PC-3 (cell line): ENCODE data around the gene RIPPLY1. TPM values are rescaled to one million over a fixed set of nuclear protein-coding genes. Genes with fewer than 3 reads are reported as not detected.

Source experiments
- ATAC-seq: fragments of 200-7000 bp; cut with Tn5 transposase; 2 replicates; pipeline ENCODE4 v1.9.1; 2020; ENCODE audit warnings: mild to moderate bottlenecking, moderate library complexity
- BruUV-seq: library from RNA; stranded (reverse); fragments of 400-500 nt; replicated peaks from 2 replicates; lab custom pipeline; 2021; lab: Mats Ljungman, UMichigan
- CTCF ChIA-PET: fragments of 300-600 bp; sonication (Branson Sonifier 250); formaldehyde crosslinking; loops from one replicate; lab custom pipeline; 2022; ENCODE audit warnings: antibody characterized with exemption; lab: Charles Lee
- POLR2A ChIA-PET: fragments of 300-600 bp; sonication (Branson Sonifier 250); formaldehyde crosslinking; loops from one replicate; lab custom pipeline; 2022; ENCODE audit warnings: antibody characterized with exemption; ENCODE audit not compliant: unreplicated experiment; lab: Charles Lee
- DNase-seq: peaks from one replicate; pipeline ENCODE4 v3.0.0-alpha.2; 2015
- H2AFZ ChIP-seq: fragments of 300-600 bp; sonication (generic); 2 replicates; pipeline ENCODE4 v1.6.0; 2016; ENCODE audit warnings: antibody characterized with exemption, low read length
- H3F3A ChIP-seq: fragments of 300-600 bp; sonication (generic); one replicate; pipeline ENCODE4 v1.6.0; 2017; ENCODE audit warnings: antibody characterized with exemption, low read length, control low read depth, mild to moderate bottlenecking; ENCODE audit not compliant: unreplicated experiment
- H3K27ac ChIP-seq: fragments of 300-600 bp; sonication (generic); 2 replicates; pipeline ENCODE4 v1.5.1; 2016; ENCODE audit warnings: mild to moderate bottlenecking, low read length
- H3K27me3 ChIP-seq: fragments of 300-600 bp; sonication (generic); 2 replicates; pipeline ENCODE4 v1.6.1; 2016; ENCODE audit warnings: low read length, mixed read lengths
- H3K36me3 ChIP-seq: fragments of 300-600 bp; sonication (generic); 2 replicates; pipeline ENCODE4 v1.6.1; 2016; ENCODE audit warnings: low read depth, mixed run types, low read length, mixed read lengths
- H3K4me1 ChIP-seq: fragments of 300-600 bp; sonication (generic); 2 replicates; pipeline ENCODE4 v1.5.1; 2016; ENCODE audit warnings: low read length; ENCODE audit not compliant: insufficient read depth
- H3K4me2 ChIP-seq: fragments of 300-600 bp; sonication (generic); 2 replicates; pipeline ENCODE4 v1.6.0; 2016; ENCODE audit warnings: low read length
- H3K4me3 ChIP-seq: fragments of 300-600 bp; sonication (generic); 2 replicates; pipeline ENCODE4 v1.5.1; 2016; ENCODE audit warnings: mild to moderate bottlenecking, low read length, mixed read lengths
- H3K79me2 ChIP-seq: fragments of 300-600 bp; sonication (generic); 2 replicates; pipeline ENCODE4 v1.6.1; 2017; ENCODE audit warnings: low read length, mixed read lengths
- H3K9ac ChIP-seq: fragments of 300-600 bp; sonication (generic); 2 replicates; pipeline ENCODE4 v1.6.0; 2016; ENCODE audit warnings: mild to moderate bottlenecking, low read length
- H3K9me2 ChIP-seq: fragments of 300-600 bp; sonication (generic); replicated peaks from 2 replicates; pipeline ENCODE4 v1.6.1; 2016; ENCODE audit warnings: mixed run types, low read length, mixed read lengths
- H3K9me3 ChIP-seq: fragments of 300-600 bp; sonication (generic); 2 replicates; pipeline ENCODE4 v1.6.1; 2016; ENCODE audit warnings: low read length, mixed read lengths
- H4K20me1 ChIP-seq: fragments of 300-600 bp; sonication (generic); 2 replicates; pipeline ENCODE4 v1.6.1; 2016; ENCODE audit warnings: low read length, mixed read lengths
- EZH2 ChIP-seq: fragments of 300-600 bp; sonication (generic); IDR thresholded peaks from one replicate; pipeline ENCODE4 v1.6.1; 2017; ENCODE audit warnings: antibody characterized with exemption, mild to moderate bottlenecking, low read length; ENCODE audit not compliant: unreplicated experiment
- EZH2phosphoT487 ChIP-seq: fragments of 300-600 bp; sonication (generic); IDR thresholded peaks from 2 replicates; pipeline ENCODE4 v1.6.1; 2018; ENCODE audit warnings: mild to moderate bottlenecking, antibody characterized with exemption, low read length, borderline replicate concordance
- intact Hi-C: fragments of 100-400 bp; cut with micrococcal nuclease; formaldehyde crosslinking; loops from 2 replicates; pipeline ENCODE4 v1.9.0; 2023
- total RNA-seq: library from RNA; depleted of rRNA; stranded (reverse); fragments of >200 nt; gene quantifications from 2 replicates; pipeline ENCODE4 v1.2.3, GENCODE V29; 2014
- TF ChIP-seq, protein P1 (sequence below): fragments of 300-600 bp; sonication (generic); conservative IDR thresholded peaks from 2 replicates; pipeline ENCODE4 v1.5.1; 2017; ENCODE audit warnings: antibody characterized with exemption, low read depth, mild to moderate bottlenecking, low read length

Gene RIPPLY1
- total RNA-seq, 1 experiment from 2014 or later, result not detected

DNA sequence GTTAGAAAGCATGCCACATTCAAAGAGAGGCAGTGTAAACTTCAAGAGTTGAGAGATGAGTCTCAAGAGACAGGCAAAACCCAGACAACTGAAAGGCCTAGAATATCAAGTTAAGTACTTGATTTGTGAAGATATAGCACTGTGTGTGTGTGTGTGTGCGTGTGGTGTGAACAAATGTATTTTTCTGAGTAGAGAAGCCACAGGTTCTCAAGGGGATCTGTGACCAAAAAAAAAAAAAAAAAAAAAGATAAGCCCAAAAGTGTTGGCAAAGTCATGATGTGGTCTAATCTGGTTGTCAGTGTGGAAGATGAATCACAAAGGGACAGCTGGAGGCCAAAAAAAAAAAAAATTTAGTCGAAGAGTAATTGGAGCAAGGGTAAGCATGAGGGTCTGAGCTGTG lies 3.9 kb downstream of the RIPPLY1 start:
- POLR2A ChIA-PET, result no interaction called here
- H3K79me2 ChIP-seq, result no peaks in the 10 kb centered on the region
- no peak overlapping the region for H3K4me3 ChIP-seq
- TF ChIP-seq, protein P1, sequence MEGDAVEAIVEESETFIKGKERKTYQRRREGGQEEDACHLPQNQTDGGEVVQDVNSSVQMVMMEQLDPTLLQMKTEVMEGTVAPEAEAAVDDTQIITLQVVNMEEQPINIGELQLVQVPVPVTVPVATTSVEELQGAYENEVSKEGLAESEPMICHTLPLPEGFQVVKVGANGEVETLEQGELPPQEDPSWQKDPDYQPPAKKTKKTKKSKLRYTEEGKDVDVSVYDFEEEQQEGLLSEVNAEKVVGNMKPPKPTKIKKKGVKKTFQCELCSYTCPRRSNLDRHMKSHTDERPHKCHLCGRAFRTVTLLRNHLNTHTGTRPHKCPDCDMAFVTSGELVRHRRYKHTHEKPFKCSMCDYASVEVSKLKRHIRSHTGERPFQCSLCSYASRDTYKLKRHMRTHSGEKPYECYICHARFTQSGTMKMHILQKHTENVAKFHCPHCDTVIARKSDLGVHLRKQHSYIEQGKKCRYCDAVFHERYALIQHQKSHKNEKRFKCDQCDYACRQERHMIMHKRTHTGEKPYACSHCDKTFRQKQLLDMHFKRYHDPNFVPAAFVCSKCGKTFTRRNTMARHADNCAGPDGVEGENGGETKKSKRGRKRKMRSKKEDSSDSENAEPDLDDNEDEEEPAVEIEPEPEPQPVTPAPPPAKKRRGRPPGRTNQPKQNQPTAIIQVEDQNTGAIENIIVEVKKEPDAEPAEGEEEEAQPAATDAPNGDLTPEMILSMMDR, result no peak
- TF ChIP-seq EZH2, result no peak
- TF ChIP-seq EZH2phosphoT487, result no peak
- H3K4me1 ChIP-seq, result peaks cover 44% of the 10 kb centered on the region
- intact Hi-C loops, result loop anchor here (10.0 kb wide), 1 partner anchor 996 kb away; no protein-coding TSS in a partner anchor
- H3K9me3 ChIP-seq, result no peaks in the 10 kb centered on the region
- no peak for ATAC-seq
- BruUV-seq, result no TSS peak
- H3K36me3 ChIP-seq, result no peaks in the 10 kb centered on the region
- H3K9ac ChIP-seq, result no peak overlapping the region
- no peaks in the 10 kb centered on the region for H3K27me3 ChIP-seq
- H3K4me2 ChIP-seq, result no peak overlapping the region
- H3F3A ChIP-seq, result peaks cover 6% of the 10 kb centered on the region
- DNase-seq, result no peak
- no peak overlapping the region for H2AFZ ChIP-seq
- H3K27ac ChIP-seq, result no peak overlapping the region
- H3K9me2 ChIP-seq, result no peaks in the 10 kb centered on the region
- no peaks in the 10 kb centered on the region for H4K20me1 ChIP-seq
- CTCF ChIA-PET, result interaction anchor here (0.5 to 3.8 kb wide), 3 partner anchors 25 to 61 kb away, joined by 3 to 51 read pairs (median 4); no protein-coding TSS in a partner anchor

DNA sequence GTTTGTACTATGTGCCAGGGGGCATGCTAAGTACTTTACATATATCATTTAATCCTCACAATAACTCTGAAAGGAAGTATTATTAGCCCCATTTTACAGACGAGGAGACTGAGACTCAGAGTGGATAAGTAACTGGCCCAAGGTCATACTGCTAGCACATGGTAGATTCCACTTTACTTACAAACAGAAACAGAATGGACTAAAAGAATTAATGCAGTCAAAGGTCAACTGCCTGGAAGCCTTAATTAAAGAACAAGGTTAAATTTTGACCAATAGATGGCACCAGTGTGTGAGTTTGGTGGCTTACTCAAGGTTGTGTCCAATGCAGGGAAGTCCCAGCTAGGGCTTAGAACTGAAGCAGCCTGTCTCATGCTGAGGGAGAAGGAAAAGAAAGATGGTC lies 4.7 kb downstream of the RIPPLY1 start:
- DNase-seq, result peak; percentile 79
- Histone ChIP-seq H3K79me2 (no peaks in the 10 kb centered on the region), H3K9me3 (no peaks in the 10 kb centered on the region), H4K20me1 (no peaks in the 10 kb centered on the region), H3K4me3 (no peak overlapping the region), H3K27ac (no peak overlapping the region), H3K4me2 (no peak overlapping the region), H3K27me3 (no peaks in the 10 kb centered on the region), H2AFZ (peak overlapping the region; percentile 37; the same call in 1 of the 2 replicates), H3K9ac (no peak overlapping the region), H3F3A (peaks cover 6% of the 10 kb centered on the region), H3K4me1 (peaks cover 44% of the 10 kb centered on the region), H3K36me3 (no peaks in the 10 kb centered on the region), H3K9me2 (no peaks in the 10 kb centered on the region)
- CTCF ChIA-PET, result interaction anchor here (0.5 to 3.8 kb wide), 3 partner anchors 24 to 62 kb away, joined by 3 to 51 read pairs (median 4); no protein-coding TSS in a partner anchor
- no TSS peak for BruUV-seq
- intact Hi-C loops, result loop anchor here (1.0 to 10.0 kb wide), 3 partner anchors 55 to 996 kb away; no protein-coding TSS in a partner anchor
- peak; percentile 37 for ATAC-seq
- POLR2A ChIA-PET, result no interaction called here
- no peak for TF ChIP-seq EZH2
- TF ChIP-seq, protein P1, result peak; percentile 74

DNA sequence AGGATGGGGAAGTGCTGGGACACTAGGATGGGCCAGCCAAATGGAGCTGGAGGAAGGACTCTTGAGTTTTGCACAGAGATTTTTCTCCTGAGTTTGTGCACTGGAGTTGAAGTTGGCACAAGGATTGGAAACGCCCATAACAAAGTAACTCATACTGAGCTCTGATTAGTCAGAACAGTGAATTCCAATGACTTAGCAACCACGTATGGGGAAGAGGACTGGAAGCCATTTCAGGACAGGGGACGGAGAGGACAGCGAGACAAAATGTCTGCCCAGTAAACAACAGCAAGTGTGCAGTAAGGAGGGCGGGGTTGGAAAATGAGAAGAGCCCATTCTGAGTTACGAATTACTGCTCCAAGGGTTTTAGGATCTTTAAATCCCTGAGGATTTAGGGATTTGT lies 5.9 kb downstream of the RIPPLY1 start:
- no peak for ATAC-seq
- H2AFZ ChIP-seq, result peak overlapping the region; percentile 68
- peaks cover 45% of the 10 kb centered on the region for H3K4me1 ChIP-seq
- DNase-seq, result peak; percentile 51
- BruUV-seq, result no TSS peak
- no peaks in the 10 kb centered on the region for H3K27me3 ChIP-seq
- no peak overlapping the region for H3K4me2 ChIP-seq
- no peak overlapping the region for H3K4me3 ChIP-seq
- H3F3A ChIP-seq, result peaks cover 6% of the 10 kb centered on the region
- intact Hi-C loops, result loop anchor here (10.0 kb wide), 1 partner anchor 998 kb away; no protein-coding TSS in a partner anchor
- ChIA-PET CTCF (interaction anchor here (1.0 to 3.8 kb wide), 2 partner anchors 61 to 63 kb away, joined by 3 to 51 read pairs; no protein-coding TSS in a partner anchor), POLR2A (no interaction called here)
- H3K9ac ChIP-seq, result 0 out of 2 replicates have a peak overlapping the region, but pooled peaks have one; percentile 17
- H3K36me3 ChIP-seq, result no peaks in the 10 kb centered on the region
- H3K79me2 ChIP-seq, result no peaks in the 10 kb centered on the region
- no peaks in the 10 kb centered on the region for H3K9me2 ChIP-seq
- H3K9me3 ChIP-seq, result no peaks in the 10 kb centered on the region
- no peaks in the 10 kb centered on the region for H4K20me1 ChIP-seq
- TF ChIP-seq EZH2, result no peak
- TF ChIP-seq, protein P1, result no peak
- TF ChIP-seq EZH2phosphoT487, result no peak
- H3K27ac ChIP-seq, result peak overlapping the region; percentile 46
